ENCODE results near the gene ZBTB45.
"Not testable (repeated sequence)": the region's sequence is repeated elsewhere in the genome, so short reads cannot be mapped to it uniquely, and the experiment has no call there.

ZBTB45 gene

DNA sequence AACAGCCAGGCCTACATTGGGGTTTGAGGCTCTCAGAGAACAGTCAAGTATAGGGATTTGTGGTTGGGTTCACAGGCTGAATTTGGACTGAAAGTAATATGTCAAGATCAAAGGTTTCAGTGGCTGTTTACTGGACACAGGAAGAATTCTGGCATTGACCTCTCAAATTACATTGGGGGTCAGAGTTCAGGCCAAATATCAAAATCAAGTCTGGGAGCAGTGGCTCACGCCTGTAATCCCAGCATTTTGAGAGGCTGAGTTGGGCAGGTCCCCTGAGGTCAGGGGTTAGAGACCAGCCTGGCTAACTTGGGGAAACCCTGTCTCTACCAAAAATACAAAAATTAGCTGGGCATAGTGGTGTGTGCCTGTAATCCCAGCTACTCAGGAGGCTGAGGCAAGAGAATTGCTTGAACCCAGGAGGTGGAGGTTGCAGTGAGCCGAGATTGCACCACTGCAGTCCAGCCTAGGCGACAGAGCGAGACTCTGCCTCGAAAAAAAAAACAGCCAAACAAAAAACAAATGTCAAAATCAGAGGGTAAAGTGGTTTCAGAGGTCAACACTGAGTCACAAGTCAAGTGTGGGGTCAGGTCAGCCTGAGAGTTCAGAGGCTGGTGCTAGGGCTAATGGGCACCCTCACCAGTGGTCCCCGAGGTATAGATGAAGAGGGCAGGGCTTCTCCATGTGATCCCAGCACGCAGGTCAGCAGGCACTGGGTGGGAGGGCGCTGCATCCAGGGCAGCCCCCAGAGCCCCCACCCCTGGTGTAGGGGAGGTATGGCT lies 9.3 kb downstream of the ZBTB45 start:
- no peak for DNase-seq

DNA sequence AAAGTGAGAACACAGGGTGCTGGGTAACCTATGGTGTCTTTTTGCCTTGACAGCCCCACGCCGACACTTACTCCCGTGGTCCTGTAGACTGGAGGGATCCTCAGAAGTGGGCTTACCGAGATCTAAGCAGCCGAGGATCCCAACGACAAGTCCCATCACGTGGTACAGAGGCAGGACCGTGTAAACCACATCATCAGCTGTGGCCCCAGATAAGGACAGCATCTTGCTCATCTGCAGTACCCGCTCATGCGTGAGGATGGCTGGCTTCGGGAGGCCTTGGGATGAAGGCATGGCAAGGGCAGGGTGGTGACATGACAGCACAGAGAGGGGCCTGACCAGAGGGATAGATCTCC lies 9.9 kb downstream of the ZBTB45 start:
- no peak for DNase-seq

DNA sequence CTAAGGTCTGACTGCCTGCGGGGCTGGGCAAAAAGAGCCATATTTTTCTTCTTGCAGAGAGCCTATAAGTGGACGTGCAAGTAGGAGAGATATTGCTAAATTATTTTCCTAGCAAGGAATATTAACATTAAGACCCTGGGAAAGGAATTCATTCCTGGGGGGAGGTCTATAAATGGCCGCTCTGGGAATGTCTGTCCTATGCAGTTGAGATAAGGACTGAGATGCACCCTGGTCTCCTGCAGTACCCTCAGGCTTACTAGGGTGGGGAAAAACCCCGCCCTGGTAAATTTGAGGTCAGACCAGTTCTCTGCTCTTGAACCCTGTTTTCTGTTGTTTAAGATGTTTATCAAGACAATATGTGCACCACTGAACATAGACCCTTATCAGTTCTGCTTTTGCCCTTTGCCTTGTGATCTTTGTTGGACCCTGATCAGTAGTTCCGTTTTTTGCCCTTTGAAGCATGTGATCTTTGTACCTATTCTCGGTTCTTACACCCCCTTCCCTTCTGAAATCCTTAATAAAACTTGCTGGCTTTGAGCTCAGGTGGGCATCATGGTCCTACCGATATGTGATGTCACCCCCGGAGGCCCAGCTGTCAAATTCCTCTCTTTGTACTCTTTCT lies 11.9 kb downstream of the ZBTB45 start:
- DNase-seq: not testable (repeated sequence)

DNA sequence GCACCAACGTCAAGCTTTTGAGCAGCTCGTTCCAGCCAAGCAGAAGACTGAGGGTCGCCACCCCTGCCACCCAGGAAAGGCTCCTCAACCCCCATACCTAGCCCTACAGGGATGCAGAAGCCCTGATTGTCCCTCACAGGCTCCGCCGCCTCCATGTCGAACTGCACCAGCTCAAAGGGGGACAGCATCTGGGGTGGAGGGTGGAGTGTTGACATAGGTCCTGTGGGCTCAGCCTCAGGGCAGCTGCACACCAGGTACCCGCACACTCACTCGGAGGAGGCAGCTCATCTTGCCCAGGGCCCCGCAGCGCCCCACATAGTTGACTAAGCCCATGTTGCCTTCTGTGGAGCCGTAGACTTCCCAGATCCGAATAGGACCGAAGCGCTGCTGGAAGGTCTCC lies 19.4 kb downstream of the ZBTB45 start:
- DNase-seq: no peak

DNA sequence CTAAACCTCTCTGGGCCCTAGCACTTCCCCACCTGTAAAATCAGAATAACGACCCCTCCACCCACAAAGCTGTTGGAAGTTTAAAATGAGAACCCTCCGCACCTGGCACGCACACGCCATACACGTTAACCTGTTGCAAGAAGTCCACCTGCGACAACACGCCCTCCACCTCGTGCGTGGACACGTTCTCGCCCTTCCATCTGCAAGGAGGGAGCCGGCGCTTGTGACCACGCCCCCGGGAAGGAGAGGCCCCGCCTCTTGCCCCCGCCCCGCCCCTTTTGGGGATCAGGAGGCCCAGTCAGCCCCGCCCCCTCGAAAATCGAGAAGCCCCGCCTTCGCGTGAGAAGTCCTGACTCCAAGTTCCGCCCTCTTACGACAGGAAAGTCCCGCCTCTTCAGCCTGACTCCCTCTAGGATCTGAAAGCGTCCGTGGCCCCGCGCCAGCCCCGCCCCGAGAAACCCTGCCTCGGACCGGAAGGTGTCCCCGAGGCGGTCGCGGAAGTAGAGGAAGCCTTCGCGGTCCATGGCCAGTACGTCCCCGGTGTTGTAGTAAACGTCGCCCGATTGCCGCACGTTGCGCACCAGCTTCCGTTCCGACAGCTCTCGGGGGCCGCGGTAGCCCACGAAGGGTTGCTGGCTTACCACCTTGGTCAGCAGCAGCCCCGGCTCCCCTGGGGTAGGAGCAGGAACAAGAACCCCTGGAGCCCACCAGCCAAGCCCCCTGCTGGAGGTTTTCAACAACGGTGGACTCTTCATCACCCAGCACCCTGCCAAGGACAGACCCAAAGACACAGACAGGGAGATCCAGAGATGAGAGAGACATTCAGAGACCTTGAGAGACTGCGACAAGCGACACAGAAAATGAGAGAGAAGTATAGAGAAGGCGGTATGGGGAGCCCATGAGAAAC lies 20.3 kb downstream of the ZBTB45 start:
- peak; percentile 94 for DNase-seq

DNA sequence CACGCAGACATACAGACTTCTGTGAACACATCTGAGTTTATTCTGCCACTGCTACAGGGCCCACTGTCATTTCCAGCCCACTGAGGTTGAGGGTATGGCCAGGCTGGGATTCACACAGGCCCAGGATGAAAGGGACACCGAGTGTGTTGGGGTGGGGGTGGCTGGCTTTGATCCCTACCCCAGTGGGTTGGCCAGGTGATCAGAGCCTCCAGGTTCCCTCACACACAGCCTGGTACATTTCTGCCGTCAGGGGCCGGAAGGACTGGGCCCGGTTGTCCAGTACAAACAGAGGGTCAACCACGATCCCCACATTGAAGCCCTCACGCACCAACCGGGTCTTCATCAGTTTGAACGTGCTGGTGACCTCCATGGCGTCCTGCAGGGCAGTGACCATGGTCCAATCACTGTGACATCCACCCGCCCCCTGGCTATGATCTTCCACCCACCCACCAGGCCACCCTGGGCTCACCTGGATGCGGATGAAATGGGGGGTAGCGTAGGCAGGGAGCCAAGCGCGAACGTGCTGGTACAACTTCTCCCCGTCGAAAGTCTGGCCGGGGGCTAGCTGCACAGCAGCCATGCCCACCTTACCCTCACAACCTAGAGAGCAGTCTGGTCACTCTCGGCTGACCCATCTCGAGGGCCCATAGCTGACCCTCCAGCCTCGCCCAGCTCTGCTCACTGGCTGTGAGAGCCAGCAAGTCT lies 21.1 kb downstream of the ZBTB45 start:
- no peak for DNase-seq

DNA sequence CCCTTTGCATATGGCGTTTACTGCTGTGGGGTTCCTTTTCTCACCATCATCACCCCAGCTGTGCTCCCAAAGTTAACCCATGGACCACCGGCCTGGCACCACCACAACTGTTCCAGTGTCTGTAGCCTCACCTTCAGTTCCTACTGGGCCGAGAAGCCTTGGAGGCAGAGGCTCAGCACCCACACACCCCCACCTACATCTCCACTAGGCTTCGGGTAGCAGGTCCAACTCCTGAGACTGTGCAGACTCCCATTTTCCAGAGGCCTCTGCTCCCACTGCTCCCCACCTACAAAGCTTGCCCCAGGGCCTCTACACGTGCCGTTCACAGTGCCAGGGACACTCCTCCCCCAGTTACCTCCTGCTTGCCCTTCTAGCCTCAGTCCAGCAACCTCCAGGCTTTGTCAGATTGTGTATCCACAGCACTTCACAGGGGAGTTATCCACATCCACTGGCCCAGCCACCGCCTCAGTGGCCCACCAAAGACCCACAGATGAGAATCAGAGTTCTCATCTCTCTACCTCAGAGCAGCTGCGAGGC lies 21.9 kb downstream of the ZBTB45 start:
- DNase-seq: no peak

DNA sequence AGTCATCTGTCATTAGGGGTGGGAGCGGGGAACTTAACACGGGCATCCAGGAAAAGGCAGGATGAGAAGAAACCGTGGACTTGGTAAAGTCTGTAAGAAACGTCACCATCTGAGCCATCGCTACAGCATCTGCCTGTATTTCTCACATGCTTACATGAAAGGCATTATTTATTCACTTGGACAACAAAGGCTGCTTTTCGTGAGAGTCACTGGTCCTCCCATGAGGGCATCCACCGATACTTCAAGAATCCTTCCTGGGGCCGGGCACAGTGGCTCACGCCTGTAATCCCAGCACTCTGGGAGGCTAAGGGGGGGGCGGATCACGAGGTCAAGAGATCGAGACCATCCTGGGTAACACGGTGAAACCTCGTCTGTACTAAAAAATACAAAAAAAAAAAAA lies 27.3 kb downstream of the ZBTB45 start:
- no peak for DNase-seq

DNA sequence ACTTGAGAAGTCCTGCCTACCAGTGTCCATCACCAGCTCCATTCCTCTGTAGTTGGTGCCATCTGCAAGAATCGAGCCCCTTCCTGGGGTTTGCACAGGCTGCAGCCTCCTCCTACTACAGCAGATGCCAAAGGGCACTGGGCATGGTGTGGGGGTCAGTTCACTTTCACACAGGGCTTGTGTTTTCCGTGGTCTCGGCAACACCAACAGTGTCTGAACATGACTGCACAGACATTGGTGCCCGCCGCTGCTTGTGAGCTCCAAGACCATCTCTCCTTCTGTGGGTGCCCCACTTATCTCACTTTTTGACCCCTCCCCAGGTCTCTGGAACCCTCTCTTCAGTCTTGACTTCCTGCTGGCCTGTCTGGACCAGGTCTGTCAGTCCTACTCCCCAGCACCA lies 28.2 kb downstream of the ZBTB45 start:
- DNase-seq: no peak

DNA sequence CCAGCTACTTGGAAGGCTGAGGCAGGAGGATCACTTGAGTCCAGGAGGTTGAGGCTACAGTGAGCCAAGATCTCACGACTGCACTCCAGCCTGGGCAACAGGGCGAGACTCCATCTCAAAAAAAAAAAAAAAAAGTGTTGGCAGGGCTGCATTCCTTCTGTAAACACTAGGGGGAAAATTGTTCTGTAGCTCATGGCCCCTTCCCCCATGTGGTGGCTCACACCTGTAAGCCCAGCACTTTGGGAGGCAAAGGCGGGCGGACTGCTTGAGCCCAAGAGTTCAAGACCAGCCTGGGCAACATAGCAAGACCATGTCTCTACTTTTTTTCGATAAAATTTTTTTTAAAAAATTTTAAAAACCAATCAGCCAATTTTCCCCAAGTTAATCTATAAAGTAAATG lies 35.3 kb downstream of the ZBTB45 start:
- DNase-seq: not testable (repeated sequence)

DNA sequence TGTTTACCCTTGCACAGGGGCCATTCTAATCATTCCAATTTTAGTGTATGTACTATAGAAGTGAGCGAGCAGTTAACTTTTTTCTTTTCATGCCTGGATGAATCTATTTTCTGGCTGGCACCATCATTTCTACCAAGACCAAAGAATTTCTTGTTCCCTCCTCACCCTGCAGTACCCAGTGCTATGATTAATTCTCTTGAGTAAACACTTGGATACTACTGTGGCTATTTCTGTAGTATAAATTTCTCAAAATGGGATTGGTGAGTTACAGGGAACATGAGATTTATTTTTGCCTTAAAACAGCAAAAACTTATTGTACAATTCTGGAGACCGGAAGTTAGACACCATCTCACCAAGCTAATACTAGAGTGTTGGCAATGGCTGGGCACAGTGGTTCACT lies 35.8 kb downstream of the ZBTB45 start:
- DNase-seq: no peak

DNA sequence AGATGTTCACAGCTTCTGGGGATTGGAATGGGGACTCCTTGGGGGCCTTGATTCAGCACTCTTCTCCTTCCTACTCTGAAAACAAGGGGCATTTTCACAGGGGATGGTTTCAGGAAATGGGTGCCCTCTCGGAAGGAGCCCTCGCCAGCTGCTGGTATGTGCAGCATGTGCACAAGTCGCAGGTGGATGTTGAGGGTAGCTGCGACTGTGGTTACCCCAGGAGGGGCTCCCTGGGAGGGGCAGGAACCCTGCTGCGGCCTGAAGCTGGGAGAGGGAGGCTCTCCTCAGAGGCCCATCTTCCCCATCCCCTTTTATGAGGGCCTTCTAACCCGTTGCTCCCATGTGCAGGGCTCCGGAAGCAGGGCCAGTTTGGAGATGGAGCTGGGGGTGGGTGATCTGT lies 37.2 kb downstream of the ZBTB45 start:
- DNase-seq: no peak

DNA sequence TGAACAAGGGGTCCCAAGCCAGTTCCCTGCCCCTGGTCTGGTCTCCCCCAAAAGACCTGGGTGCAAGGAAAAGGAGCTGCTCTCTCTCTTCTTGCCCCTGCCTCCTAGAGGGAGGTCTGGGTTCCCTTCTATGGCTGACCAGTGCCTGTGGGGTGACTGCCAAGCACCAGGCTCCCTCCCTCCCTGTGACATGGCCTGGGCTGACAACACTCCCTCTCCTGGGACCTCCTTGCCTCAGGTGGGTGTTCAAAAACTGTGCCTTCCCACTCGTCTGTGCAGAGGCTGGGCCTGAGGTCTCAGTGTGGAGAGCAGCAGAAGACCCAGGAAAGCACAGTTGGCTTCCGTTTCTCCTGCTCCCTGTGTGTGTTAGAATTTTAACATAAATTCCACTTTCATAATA lies 38.8 kb downstream of the ZBTB45 start:
- no peak for DNase-seq

DNA sequence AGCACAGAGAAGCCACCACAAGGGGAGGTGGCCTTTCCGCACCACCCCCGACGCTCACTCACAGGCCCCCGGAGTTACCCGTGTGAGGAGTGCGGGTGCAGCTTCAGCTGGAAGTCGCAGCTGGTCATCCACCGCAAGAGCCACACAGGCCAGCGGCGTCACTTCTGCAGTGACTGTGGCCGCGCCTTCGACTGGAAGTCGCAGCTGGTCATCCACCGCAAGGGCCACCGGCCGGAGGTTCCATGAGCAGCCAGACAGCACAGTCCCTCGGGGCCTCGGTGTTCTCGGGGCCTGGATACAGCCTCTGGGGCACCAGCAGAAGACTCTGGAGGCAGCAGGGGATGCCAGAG lies 39.2 kb downstream of the ZBTB45 start:
- DNase-seq: no peak

DNA sequence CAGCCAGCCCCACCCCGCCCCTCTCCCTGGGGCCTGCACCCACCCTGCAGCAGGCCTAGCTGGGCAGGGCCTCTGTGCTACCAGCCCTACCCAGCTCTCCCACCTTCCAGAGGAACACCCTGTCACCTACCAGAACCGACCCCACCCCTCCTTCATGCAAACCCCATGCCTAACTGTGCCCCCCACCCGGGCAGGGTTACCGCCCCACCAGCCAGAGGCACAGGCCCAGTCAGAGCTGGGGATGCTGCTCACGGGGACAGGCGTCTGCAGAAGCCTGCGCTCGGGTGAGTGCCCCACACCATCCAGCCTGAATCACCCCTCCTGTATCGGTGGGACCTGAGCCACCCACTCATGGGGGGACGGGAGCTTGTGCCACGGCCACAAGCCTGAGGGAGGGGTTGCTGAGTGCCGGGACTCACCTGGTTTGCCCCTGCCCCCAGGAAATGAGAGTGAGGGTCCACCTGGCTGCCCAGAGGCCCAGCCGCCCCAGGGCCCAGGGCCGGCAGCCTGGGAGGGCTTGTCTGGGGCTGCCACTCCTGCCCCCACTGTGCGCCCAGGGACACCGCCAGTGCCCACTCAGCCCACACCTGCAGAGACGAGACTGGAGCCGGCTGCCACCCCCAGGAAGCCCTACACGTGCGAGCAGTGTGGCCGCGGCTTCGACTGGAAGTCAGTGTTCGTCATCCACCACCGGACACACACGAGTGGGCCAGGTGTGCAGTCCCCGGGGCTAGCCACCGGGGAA lies 39.7 kb downstream of the ZBTB45 start:
- DNase-seq: no peak

DNA sequence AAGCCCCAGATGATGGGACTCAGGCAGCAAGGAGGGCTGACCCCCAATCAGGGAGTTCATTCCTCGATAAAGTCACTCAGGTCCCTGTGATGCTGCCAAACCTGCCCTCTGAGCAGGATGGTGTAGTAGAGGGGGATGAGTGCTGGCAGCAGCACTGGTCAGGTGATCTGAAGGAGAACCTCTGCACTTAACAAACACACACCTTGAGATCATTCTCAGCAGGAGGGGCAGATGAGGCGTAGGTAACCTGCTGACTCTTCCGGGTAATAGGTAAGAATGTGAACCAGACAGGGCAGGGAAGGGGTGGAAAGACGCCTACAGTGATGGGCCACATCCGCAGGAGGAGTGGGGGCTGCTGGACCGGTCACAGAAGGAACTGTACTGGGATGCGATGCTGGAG lies 40.3 kb downstream of the ZBTB45 start:
- no peak for DNase-seq

DNA sequence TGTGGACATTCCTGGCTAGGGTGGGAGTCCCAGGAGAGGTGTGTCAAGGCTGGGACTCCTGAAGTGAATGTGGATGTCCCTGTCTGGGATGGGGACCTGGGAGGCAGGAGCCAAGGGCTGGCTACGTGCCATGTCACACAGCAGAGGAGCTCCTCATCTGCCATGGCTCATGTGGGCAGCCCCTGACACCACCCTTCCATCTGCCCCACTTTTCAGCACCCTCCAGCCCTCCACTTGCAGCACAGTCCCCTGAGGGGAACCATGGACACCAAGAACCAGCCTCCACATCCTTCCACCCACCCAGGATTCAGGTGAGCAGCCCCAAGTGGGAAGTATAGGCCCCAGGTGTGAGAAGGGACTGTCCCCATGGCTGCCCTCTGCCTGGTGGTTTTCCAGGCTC lies 41.7 kb downstream of the ZBTB45 start:
- no peak for DNase-seq

DNA sequence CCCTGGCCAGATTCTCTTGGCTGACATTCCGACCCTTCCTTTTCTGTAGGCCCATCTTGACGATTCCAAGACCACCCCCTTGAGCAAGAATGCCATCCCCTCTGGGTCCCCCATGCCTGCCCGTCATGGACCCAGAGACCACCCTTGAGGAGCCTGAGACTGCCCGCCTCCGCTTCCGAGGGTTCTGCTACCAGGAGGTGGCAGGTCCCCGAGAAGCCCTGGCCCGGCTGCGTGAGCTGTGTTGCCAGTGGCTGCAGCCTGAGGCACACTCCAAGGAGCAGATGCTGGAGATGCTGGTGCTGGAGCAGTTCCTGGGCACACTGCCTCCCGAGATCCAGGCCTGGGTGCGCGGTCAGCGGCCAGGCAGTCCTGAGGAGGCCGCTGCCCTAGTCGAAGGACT lies 42.5 kb downstream of the ZBTB45 start:
- no peak for DNase-seq

DNA sequence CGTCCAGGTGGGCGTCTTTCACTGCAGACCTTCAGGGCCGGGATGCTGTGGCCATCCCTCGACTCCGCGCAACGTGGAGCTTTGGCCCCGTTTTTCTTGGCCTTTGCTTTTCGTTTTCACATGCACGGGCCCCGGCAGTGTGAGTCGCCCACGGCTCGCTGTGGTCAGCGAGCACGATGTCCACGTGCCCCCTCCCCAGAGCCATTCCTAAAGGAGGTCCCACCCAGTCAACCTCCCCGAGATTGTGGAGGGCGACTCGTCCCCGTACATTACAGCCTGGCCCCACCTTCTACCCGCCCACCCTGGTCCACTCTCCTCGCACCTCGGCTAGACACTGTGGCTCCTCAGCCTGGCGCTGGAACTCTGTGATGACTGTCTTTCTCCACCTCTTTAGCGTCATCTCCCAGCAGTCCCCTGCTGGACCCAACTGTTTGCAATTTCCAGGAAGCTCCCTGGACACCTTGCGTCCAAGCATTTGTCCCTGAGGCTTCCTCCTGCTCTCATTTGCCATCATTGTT lies 43.1 kb downstream of the ZBTB45 start:
- no peak for DNase-seq

DNA sequence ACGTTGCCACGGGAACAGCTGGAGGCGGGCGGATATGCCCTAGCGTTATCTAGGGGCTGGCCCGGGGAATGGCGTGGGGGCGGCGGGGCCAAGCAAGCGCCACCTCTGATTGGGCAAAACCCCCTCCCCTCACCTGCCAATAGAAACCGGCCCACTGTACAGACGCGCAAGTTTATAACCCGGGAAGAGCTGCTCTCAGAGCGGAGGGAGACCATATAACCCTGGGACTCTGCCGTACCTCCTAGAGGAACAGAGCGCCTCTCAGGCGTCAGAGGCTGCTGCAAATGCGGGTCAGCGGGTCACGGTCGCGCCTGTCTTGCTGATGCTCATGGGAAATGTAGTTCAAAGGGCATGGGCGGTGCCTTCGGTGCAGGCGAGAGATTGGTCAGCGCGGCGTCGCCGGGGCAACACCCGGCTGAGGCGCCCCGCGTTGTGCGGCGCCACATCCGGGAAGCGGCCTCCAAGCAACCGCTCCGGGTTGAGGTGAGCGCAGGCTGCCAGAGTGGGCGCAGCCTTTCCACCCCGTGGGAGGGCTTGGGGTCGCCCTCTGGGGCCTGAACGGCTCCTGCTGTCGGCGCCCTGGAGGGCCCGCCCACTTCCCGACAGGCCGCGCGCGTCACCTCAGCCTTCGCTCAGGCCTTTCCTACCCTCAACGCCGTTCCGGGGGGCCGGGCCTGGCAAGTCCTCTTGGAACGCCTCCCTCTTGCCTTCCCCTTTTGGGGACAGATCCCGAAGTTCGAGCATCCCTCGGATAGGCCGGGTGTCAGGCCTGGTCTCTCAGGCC lies 43.7 kb downstream of the ZBTB45 start, which contains the start of gene ZNF446:
ZNF446 (plus strand) TSS at position 639 of the 784 bp plus-strand sequence. CDS start 867 bp downstream, outside the sequence.
- DNase-seq: peak; percentile 94
